Gastroesophageal sphincter (tissue), 3 donors: Measurements from ENCODE around the gene KRT15.

Source experiments
- CTCF ChIP-seq, 4 experiments: fragments of 200-600 bp in 2 of 4; fragments of 450-650 bp in 2 of 4; sonication (generic) in 1 of 4; IDR thresholded peaks; one replicate each; pipeline ENCODE4 v1.5.1; 2017 to 2019; ENCODE audit warnings: antibody characterized with exemption in 4 of 4, mild to moderate bottlenecking in 2 of 4, moderate library complexity in 2 of 4
- POLR2A ChIP-seq, 2 donors: fragments of 450-650 bp; IDR thresholded peaks; one replicate each; pipeline ENCODE4 v1.6.1; 2017; ENCODE audit warnings: antibody characterized with exemption in 2 of 2, mild to moderate bottlenecking in 2 of 2, moderate library complexity in 1 of 2

- TF ChIP-seq CTCF (IDR thresholded peaks at IDR 0.05) (no peak), POLR2A (IDR thresholded peaks at IDR 0.05) (no peak)
These were observed 2.4 kb downstream of the KRT15 start for GRCh38 chr17:41516147-41516829.
